SK-N-SH (cell line): Measurements from ENCODE around the gene PFDN1. TPM values are rescaled to one million over a fixed set of nuclear protein-coding genes. Genes with fewer than 3 reads are reported as not detected.

Source experiments
- CTCF ChIA-PET: fragments of 300-600, 350-600 bp; formaldehyde crosslinking; extraction: SDS; loops from one replicate; lab custom pipeline; 2021; lab: Yijun Ruan, JAX
- POLR2A ChIA-PET: fragments of 350-600 bp; sonication (Branson Sonifier 250); formaldehyde crosslinking; extraction: SDS; loops from one replicate; lab custom pipeline; 2020; ENCODE audit warnings: antibody characterized with exemption, inconsistent platforms; lab: Yijun Ruan, JAX
- DNase-seq: peaks from one replicate; pipeline ENCODE4 v3.0.0; 2012
- H2AFZ ChIP-seq: fragments of 200-600 bp; sonication (generic); 2 replicates; pipeline ENCODE4 v1.8.1; 2016; ENCODE audit warnings: antibody characterized with exemption, mild to moderate bottlenecking, low read depth
- H3F3A ChIP-seq: fragments of 200-600 bp; sonication (generic); replicated peaks from 2 replicates; pipeline ENCODE3; 2016; ENCODE audit warnings: antibody characterized with exemption, mild to moderate bottlenecking; ENCODE audit not compliant: insufficient read depth
- H3K27ac ChIP-seq, 2 experiments: fragments of 200-500 bp in 1 of 2; fragments of 200-600 bp in 1 of 2; sonication (Bioruptor generic) in 1 of 2; sonication (generic), shearing (Covaris generic) in 1 of 2; 2 replicates each; pipeline versions ENCODE4 v1.5.1 to v1.6.1; 2014 to 2016; ENCODE audit warnings: low read depth in 2 of 2, inconsistent platforms in 1 of 2, low read length in 1 of 2, mild to moderate bottlenecking in 1 of 2, mixed read lengths in 1 of 2
- H3K27me3 ChIP-seq: fragments of 200-600 bp; sonication (generic), shearing (Covaris generic); 2 replicates; pipeline ENCODE4 v1.6.1; 2016; ENCODE audit warnings: mixed run types; ENCODE audit not compliant: insufficient read depth
- H3K36me3 ChIP-seq, 2 experiments: fragments of 200-500 bp in 1 of 2; fragments of 200-600 bp in 1 of 2; sonication (Bioruptor generic) in 1 of 2; sonication (generic) in 1 of 2; replicated peaks in 1 of 2; 2 replicates each; pipeline versions ENCODE3 to v1.5.1; 2014 to 2016; ENCODE audit warnings: low read length in 1 of 2, mild to moderate bottlenecking in 1 of 2; ENCODE audit not compliant: insufficient read depth in 2 of 2, control insufficient read depth in 1 of 2
- H3K4me1 ChIP-seq, 2 experiments: fragments of 200-500 bp in 1 of 2; fragments of 200-600 bp in 1 of 2; sonication (Bioruptor generic) in 1 of 2; sonication (generic), shearing (Covaris generic) in 1 of 2; 2 replicates each; pipeline versions ENCODE4 v1.5.1 to v1.6.1; 2014 to 2016; ENCODE audit warnings: low read depth in 1 of 2, low read length in 1 of 2, mixed run types in 1 of 2; ENCODE audit not compliant: insufficient read depth in 2 of 2, control insufficient read depth in 1 of 2
- H3K4me2 ChIP-seq: fragments of 200-600 bp; sonication (generic), shearing (Covaris generic); 2 replicates; pipeline ENCODE4 v1.6.1; 2017; ENCODE audit warnings: mixed run types
- H3K4me3 ChIP-seq, 2 experiments: fragments of 200-500 bp in 1 of 2; fragments of 200-600 bp in 1 of 2; sonication (Bioruptor generic) in 1 of 2; sonication (generic), shearing (Covaris generic) in 1 of 2; 2 replicates each; pipeline versions ENCODE4 v1.5.1 to v1.8.1; 2014 to 2016; ENCODE audit warnings: low read depth in 2 of 2, inconsistent platforms in 1 of 2, low read length in 1 of 2, mild to moderate bottlenecking in 1 of 2, mixed read lengths in 1 of 2, moderate library complexity in 1 of 2
- H3K79me2 ChIP-seq: fragments of 200-600 bp; sonication (generic); 2 replicates; pipeline ENCODE4 v1.8.1; 2017; ENCODE audit warnings: mild to moderate bottlenecking; ENCODE audit not compliant: insufficient read depth
- H3K9ac ChIP-seq: fragments of 200-600 bp; sonication (generic); 2 replicates; pipeline ENCODE4 v1.6.1; 2017; ENCODE audit warnings: mixed run types
- H3K9me2 ChIP-seq: fragments of 200-600 bp; sonication (generic); 2 replicates; pipeline ENCODE4 v1.6.1; 2017; ENCODE audit warnings: mixed run types
- H3K9me3 ChIP-seq: fragments of 200-600 bp; sonication (generic); 2 replicates; pipeline ENCODE4 v1.6.1; 2017; ENCODE audit warnings: mixed run types, mild to moderate bottlenecking, moderate library complexity
- H4K20me1 ChIP-seq: fragments of 200-600 bp; sonication (generic); 2 replicates; pipeline ENCODE4 v1.6.1; 2017; ENCODE audit warnings: mild to moderate bottlenecking, mixed run types; ENCODE audit not compliant: insufficient read depth
- CHD2 ChIP-seq: fragments of 150-350 bp; IDR thresholded peaks from 2 replicates; pipeline ENCODE4 v1.6.1; 2018; ENCODE audit warnings: low read length; ENCODE audit not compliant: partially characterized antibody
- FOXJ3 ChIP-seq: sonication (generic); formaldehyde crosslinking; IDR thresholded peaks from 2 replicates; pipeline ENCODE4 v1.5.1; 2020; ENCODE audit warnings: mild to moderate bottlenecking, missing genetic modification reagents
- FOXM1 ChIP-seq: IDR thresholded peaks from 2 replicates; pipeline ENCODE4 v1.4.0; 2012; ENCODE audit warnings: low read depth, mild to moderate bottlenecking
- JUND ChIP-seq: IDR thresholded peaks from 2 replicates; pipeline ENCODE4 v1.4.0; 2012
- MEF2A ChIP-seq: IDR thresholded peaks from 2 replicates; pipeline ENCODE4 v1.4.0; 2012; ENCODE audit warnings: low read depth, borderline replicate concordance
- MXI1 ChIP-seq: IDR thresholded peaks from 2 replicates; pipeline ENCODE4 v1.6.1; 2012; ENCODE audit warnings: mild to moderate bottlenecking, low read depth, low read length, improper control_type of control experiment
- RCOR1 ChIP-seq: fragments of 150-350 bp; IDR thresholded peaks from 2 replicates; pipeline ENCODE4 v1.6.1; 2017; ENCODE audit warnings: antibody characterized with exemption, low read length
- SMC3 ChIP-seq: IDR thresholded peaks from 2 replicates; pipeline ENCODE4 v1.6.1; 2012; ENCODE audit warnings: low read depth, low read length, improper control_type of control experiment
- TCF12 ChIP-seq: IDR thresholded peaks from 2 replicates; pipeline ENCODE4 v1.4.0; 2012
- ZBTB33 ChIP-seq: IDR thresholded peaks from 2 replicates; pipeline ENCODE4 v1.4.0; 2012; ENCODE audit warnings: low read depth, borderline replicate concordance
- WGBS: methylation state at CpG from one replicate; pipeline ENCODE4 v1.1.6; 2017; ENCODE audit warnings: low lambda C conversion rate; 5-methylcytosine and 5-hydroxymethylcytosine counted together
- polyA plus RNA-seq, 3 experiments: library from polyadenylated mRNA; depleted of rRNA; stranded (reverse); fragments of >200 nt; gene quantifications; 2 replicates each; pipeline ENCODE4 v1.2.3, GENCODE V29; 2012
- TF ChIP-seq, protein P1 (sequence below): IDR thresholded peaks from 2 replicates; pipeline ENCODE4; 2012
- TF ChIP-seq, protein P2 (sequence below): fragments of 150-350 bp; IDR thresholded peaks from 2 replicates; pipeline ENCODE4 v1.6.1; 2017; ENCODE audit warnings: antibody characterized with exemption, low read length, low read depth, borderline replicate concordance
- TF ChIP-seq, protein P3 (sequence below): IDR thresholded peaks from 2 replicates; pipeline ENCODE4 v1.4.0; 2012; ENCODE audit warnings: low read depth
- TF ChIP-seq, protein P4 (sequence below): fragments of 200-600 bp; sonication (generic); IDR thresholded peaks from 2 replicates; pipeline ENCODE4 v1.6.1; 2017; ENCODE audit warnings: antibody characterized with exemption, mild to moderate bottlenecking, moderate library complexity

PFDN1 gene
- polyA plus RNA-seq, 1 of the 3 experiments (the other 2 are of a cell fraction): 55.2 TPM

DNA sequence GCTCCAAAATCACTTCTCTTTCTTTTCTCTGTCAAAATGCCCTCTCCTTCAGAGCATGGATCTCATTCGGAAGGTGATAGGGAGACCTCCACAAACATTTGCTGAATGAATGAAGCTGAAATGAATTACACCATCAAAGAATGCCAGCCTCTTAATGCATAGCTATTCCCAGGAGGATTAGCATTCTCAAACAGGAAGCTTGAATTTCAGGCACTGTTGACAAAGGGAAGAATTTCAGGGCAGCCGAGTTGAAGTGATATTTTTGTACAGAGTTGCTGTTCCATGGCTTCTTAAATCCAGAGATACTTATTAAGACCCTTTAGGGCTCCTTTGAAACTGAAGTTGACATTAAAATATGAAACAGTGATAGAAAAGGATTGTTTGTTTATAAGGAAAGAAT lies 24.7 kb upstream of the PFDN1 start:
- H3K4me1 ChIP-seq: peaks cover 7 to 41% of the 10 kb centered on the region in 2 experiments; a peak in 3 of 4 replicates
- no peaks in the 10 kb centered on the region for H3K79me2 ChIP-seq
- no peaks in the 10 kb centered on the region for H4K20me1 ChIP-seq
- WGBS: 57% methylated on average over 2 of the region's 2 CpGs
- no peak for TF ChIP-seq SMC3
- peak overlapping the region in 1 of 2 experiments; percentile 51; a peak in 2 of 4 replicates for H3K27ac ChIP-seq
- H3K36me3 ChIP-seq: no peaks in the 10 kb centered on the region
- H3K9me3 ChIP-seq: no peaks in the 10 kb centered on the region
- no peak for DNase-seq
- H3F3A ChIP-seq: peaks cover 23% of the 10 kb centered on the region
- no peaks in the 10 kb centered on the region for H3K27me3 ChIP-seq
- POLR2A ChIA-PET: no interaction called here
- H3K9ac ChIP-seq: peak overlapping the region; percentile 15; the same call in 1 of the 2 replicates
- CTCF ChIA-PET: interaction anchor here (0.8 to 3.1 kb wide), 2 partner anchors 24 to 83 kb away, joined by 3 to 13 read pairs; no protein-coding TSS in a partner anchor
- H3K9me2 ChIP-seq: no peaks in the 10 kb centered on the region
- H3K4me3 ChIP-seq: no peak overlapping the region
- peak overlapping the region; percentile 44; the same call in 1 of the 2 replicates for H2AFZ ChIP-seq
- peak overlapping the region; percentile 5; the same call in 1 of the 2 replicates for H3K4me2 ChIP-seq

- no peak for DNase-seq
- Histone ChIP-seq H3K9ac (no peak overlapping the region), H4K20me1 (no peaks in the 10 kb centered on the region), H3K27me3 (no peaks in the 10 kb centered on the region), H3K9me2 (no peaks in the 10 kb centered on the region), H3F3A (peaks cover 6% of the 10 kb centered on the region), H3K4me3 (no peak overlapping the region), H3K36me3 (no peaks in the 10 kb centered on the region), H3K9me3 (no peaks in the 10 kb centered on the region), H3K79me2 (no peaks in the 10 kb centered on the region), H3K27ac (peak overlapping the region in 1 of 2 experiments; percentile 94; a peak in 1 of 4 replicates), H2AFZ (no peak overlapping the region), H3K4me1 (peaks cover 7 to 41% of the 10 kb centered on the region in 2 experiments; a peak in 3 of 4 replicates), H3K4me2 (no peak overlapping the region)
- 86% methylated on average over 3 of the region's 3 CpGs for WGBS
- no peak for TF ChIP-seq MEF2A
- TF ChIP-seq ZBTB33: no peak
- TF ChIP-seq MXI1: no peak
- TF ChIP-seq, protein P1, sequence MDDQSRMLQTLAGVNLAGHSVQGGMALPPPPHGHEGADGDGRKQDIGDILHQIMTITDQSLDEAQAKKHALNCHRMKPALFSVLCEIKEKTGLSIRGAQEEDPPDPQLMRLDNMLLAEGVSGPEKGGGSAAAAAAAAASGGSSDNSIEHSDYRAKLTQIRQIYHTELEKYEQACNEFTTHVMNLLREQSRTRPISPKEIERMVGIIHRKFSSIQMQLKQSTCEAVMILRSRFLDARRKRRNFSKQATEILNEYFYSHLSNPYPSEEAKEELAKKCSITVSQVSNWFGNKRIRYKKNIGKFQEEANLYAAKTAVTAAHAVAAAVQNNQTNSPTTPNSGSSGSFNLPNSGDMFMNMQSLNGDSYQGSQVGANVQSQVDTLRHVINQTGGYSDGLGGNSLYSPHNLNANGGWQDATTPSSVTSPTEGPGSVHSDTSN: no peak
- TF ChIP-seq FOXJ3 (CRISPR knock-in tag): no peak
- TF ChIP-seq TCF12: no peak
- TF ChIP-seq RCOR1: no peak
- TF ChIP-seq, protein P2, sequence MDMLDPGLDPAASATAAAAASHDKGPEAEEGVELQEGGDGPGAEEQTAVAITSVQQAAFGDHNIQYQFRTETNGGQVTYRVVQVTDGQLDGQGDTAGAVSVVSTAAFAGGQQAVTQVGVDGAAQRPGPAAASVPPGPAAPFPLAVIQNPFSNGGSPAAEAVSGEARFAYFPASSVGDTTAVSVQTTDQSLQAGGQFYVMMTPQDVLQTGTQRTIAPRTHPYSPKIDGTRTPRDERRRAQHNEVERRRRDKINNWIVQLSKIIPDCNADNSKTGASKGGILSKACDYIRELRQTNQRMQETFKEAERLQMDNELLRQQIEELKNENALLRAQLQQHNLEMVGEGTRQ: no peak
- TF ChIP-seq JUND: no peak
- TF ChIP-seq, protein P3, sequence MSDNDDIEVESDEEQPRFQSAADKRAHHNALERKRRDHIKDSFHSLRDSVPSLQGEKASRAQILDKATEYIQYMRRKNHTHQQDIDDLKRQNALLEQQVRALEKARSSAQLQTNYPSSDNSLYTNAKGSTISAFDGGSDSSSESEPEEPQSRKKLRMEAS: no peak
- TF ChIP-seq CHD2: no peak
- no peak for TF ChIP-seq FOXM1
- TF ChIP-seq, protein P4, sequence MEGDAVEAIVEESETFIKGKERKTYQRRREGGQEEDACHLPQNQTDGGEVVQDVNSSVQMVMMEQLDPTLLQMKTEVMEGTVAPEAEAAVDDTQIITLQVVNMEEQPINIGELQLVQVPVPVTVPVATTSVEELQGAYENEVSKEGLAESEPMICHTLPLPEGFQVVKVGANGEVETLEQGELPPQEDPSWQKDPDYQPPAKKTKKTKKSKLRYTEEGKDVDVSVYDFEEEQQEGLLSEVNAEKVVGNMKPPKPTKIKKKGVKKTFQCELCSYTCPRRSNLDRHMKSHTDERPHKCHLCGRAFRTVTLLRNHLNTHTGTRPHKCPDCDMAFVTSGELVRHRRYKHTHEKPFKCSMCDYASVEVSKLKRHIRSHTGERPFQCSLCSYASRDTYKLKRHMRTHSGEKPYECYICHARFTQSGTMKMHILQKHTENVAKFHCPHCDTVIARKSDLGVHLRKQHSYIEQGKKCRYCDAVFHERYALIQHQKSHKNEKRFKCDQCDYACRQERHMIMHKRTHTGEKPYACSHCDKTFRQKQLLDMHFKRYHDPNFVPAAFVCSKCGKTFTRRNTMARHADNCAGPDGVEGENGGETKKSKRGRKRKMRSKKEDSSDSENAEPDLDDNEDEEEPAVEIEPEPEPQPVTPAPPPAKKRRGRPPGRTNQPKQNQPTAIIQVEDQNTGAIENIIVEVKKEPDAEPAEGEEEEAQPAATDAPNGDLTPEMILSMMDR: no peak
- POLR2A ChIA-PET: no interaction called here
- CTCF ChIA-PET: interaction anchor here (1.4 to 1.7 kb wide), 2 partner anchors 21 to 27 kb away, joined by 4 to 9 read pairs; partner anchors contain the start of gene HBEGF
Measured at GRCh38 chr5:140325486-140325885, 22.6 kb upstream of the PFDN1 start.
